GM10266 (cell line): ENCODE results near the gene THSD7A.

ENCODE experiments used
- DNase-seq: peaks from one replicate; pipeline ENCODE4 v3.0.0; 2012; ENCODE audit errors: extremely low spot score
- CTCF ChIP-seq: IDR thresholded peaks from 2 replicates; pipeline ENCODE4 v1.5.1; 2012; ENCODE audit warnings: mild to moderate bottlenecking, low read depth; ENCODE audit not compliant: control insufficient read depth, insufficient read depth; ENCODE audit errors: missing control alignments

The THSD7A gene

GRCh38 chr7:11760372-11760771 lies 71.6 kb downstream of the THSD7A start:
- no peak for DNase-seq
- no peak for TF ChIP-seq CTCF

- DNase-seq = no peak
- TF ChIP-seq CTCF = no peak
Measured at GRCh38 chr7:11758627-11759111, 73.3 kb downstream of the THSD7A start.

DNA sequence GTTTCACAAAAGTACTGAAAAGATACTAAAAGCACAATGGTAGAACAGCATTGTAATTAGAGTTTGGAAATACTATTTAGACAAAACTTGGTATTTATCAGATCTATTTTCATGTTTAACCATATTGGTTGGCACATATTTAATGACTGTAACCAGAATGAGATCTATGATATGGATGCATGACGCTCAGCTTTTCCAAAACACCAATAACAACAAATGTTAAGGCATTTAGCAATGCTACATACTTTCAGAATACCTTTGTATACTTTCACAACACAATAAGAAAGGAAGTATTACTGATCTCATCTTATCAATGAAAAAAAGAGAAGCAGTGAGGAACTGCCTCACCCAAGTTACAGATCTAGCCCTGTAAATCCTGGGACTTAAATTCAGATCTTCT lies 74.8 kb downstream of the THSD7A start:
- TF ChIP-seq CTCF = no peak
- no peak for DNase-seq

GRCh38 chr7:11754933-11755332 lies 77.1 kb downstream of the THSD7A start:
- TF ChIP-seq CTCF = no peak

GRCh38 chr7:11754123-11754522 lies 77.9 kb downstream of the THSD7A start:
- DNase-seq = no peak
- TF ChIP-seq CTCF = no peak

More at GRCh38 chr7:11754933-11755332, 77.1 kb downstream of the THSD7A start:
- no peak for DNase-seq

- DNase-seq = no peak
- no peak for TF ChIP-seq CTCF
Measured at GRCh38 chr7:11753433-11753832, 78.6 kb downstream of the THSD7A start.

- TF ChIP-seq CTCF = no peak
- no peak for DNase-seq
Measured at GRCh38 chr7:11751807-11752389, 80.1 kb downstream of the THSD7A start.
